SJSA1 (cell line): Measurements from ENCODE around the gene SLC3A2. TPM values are rescaled to one million over a fixed set of nuclear protein-coding genes. Genes with fewer than 3 reads are reported as not detected.
"Not testable (repeated sequence)": the region's sequence is repeated elsewhere in the genome, so short reads cannot be mapped to it uniquely, and the experiment has no call there.

Experiments
- DNase-seq, 2 experiments: peaks; one replicate each; pipeline ENCODE4 v3.0.0-alpha.2; 2015 to 2020; ENCODE audit warnings: low spot score in 2 of 2, low read depth in 1 of 2
- H3K27ac ChIP-seq: fragments of 250-450 bp; sonication (Bioruptor Pico); 2 replicates; pipeline ENCODE4 v1.5.1; 2020; ENCODE audit warnings: mild to moderate bottlenecking, moderate library complexity
- H3K27me3 ChIP-seq: fragments of 250-450 bp; sonication (Bioruptor Pico); replicated peaks from 2 replicates; pipeline ENCODE4 v1.5.1; 2020; ENCODE audit warnings: mild to moderate bottlenecking, moderate library complexity
- H3K36me3 ChIP-seq: fragments of 250-450 bp; sonication (Bioruptor Pico); 2 replicates; pipeline ENCODE4 v1.5.1; 2020; ENCODE audit warnings: mild to moderate bottlenecking
- H3K4me1 ChIP-seq: fragments of 250-450 bp; sonication (Bioruptor Pico); replicated peaks from 2 replicates; pipeline ENCODE4 v1.6.1; 2021; ENCODE audit warnings: mild to moderate bottlenecking
- H3K4me3 ChIP-seq: fragments of 250-450 bp; sonication (Bioruptor Pico); 2 replicates; pipeline ENCODE4 v1.5.1; 2020; ENCODE audit warnings: mild to moderate bottlenecking
- H3K9me3 ChIP-seq: fragments of 250-450 bp; sonication (Bioruptor Pico); replicated peaks from 2 replicates; pipeline ENCODE4 v1.5.1; 2020; ENCODE audit warnings: mild to moderate bottlenecking
- total RNA-seq: library from RNA; depleted of rRNA; stranded (reverse); fragments of >200 nt; shearing (Covaris generic); gene quantifications from 2 replicates; pipeline ENCODE4 v1.2.3, GENCODE V29; 2014; rRNA removed

Gene SLC3A2
- total RNA-seq, 1 experiment from 2014 or later = 452 TPM

DNA sequence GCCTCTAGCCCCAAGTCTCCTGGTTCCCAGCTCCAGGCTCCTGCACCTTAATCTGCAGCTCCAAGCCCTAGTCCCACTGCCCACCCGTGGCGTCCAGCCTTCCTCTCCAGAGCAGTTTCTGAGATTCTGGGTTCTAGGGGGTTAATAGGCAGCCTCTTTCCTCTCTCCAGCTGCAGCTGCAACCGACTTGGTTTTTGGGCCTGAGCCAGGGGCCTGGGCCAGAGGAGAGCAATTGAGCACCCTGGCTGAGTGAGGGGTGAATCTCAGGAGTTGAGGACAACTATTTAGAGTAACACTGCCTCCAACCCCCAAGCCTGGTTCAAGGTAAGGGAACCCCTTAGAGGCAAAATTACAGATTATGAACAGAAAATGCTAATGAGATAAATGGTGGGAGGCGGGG is 49.5 kb downstream of the SLC3A2 start:
- peaks cover 37% of the 10 kb centered on the region for H3K27me3 ChIP-seq
- H3K27ac ChIP-seq = no peak overlapping the region
- no peaks in the 10 kb centered on the region for H3K36me3 ChIP-seq
- H3K4me1 ChIP-seq = no peaks in the 10 kb centered on the region
- no peak overlapping the region for H3K4me3 ChIP-seq
- no peaks in the 10 kb centered on the region for H3K9me3 ChIP-seq
- DNase-seq = no peak

DNA sequence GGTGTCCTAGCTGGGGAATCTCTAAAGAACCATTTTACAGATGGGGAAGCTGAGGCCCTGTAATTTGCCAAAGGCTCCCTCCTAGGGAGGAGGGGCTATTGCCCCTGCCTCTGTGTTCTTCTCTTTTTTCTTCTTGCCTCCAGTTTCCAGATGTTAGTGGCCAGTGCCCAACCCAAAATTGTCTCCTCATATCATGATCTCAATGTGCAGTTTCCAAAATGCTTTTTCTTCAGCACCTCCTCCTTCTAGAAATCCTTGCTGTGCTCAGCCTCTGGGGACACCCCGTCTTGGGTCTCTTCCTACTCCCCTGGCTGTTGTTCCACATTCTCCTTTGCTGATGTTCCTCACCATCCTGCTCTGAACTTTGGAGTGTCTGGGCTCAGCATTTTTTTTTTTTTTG is 50.0 kb downstream of the SLC3A2 start:
- Histone ChIP-seq H3K4me1 (no peaks in the 10 kb centered on the region), H3K27me3 (peaks cover 34% of the 10 kb centered on the region), H3K27ac (no peak overlapping the region), H3K36me3 (no peaks in the 10 kb centered on the region), H3K4me3 (no peak overlapping the region), H3K9me3 (no peaks in the 10 kb centered on the region)
- DNase-seq = no peak

DNA sequence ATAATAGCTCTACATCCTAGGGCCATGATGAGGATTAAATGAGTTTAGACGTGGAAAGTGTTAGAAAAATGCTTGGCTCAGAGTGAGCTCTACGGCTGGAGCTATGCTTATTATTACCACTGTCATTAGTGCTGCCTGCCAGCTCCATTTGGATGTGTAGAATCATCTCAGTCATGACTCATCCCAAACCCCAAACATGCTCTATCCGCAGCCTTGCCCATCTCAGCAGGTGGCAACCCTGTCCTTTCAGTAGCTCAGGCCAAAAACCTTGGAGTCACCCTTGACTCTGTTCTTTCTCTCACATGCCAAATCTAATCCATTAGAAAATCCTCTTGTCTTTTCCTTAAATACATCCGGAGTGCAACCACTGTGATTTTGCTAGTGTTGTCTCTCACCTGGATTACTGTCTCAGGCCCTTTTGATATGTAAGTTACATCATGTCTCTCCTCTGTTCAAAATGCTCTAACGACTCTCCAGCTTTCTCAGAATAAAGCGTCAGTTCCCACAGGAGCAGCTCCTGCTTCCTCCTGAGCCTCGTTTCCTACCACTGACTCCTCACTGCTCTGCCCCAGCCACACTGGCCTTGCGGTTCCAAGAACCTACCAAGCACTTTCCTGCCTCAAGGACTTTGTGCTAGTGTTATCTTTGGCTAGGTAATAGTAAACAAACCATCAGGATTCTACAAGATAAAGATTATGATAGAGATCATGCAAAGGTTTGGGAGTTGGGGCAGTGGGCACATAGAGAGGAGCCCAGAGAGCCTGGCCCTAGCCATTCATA is 51.0 kb downstream of the SLC3A2 start:
- no peaks in the 10 kb centered on the region for H3K4me1 ChIP-seq
- H3K27me3 ChIP-seq = peaks cover 27% of the 10 kb centered on the region
- no peaks in the 10 kb centered on the region for H3K9me3 ChIP-seq
- H3K27ac ChIP-seq = no peak overlapping the region
- H3K36me3 ChIP-seq = no peaks in the 10 kb centered on the region
- no peak for DNase-seq
- H3K4me3 ChIP-seq = no peak overlapping the region

DNA sequence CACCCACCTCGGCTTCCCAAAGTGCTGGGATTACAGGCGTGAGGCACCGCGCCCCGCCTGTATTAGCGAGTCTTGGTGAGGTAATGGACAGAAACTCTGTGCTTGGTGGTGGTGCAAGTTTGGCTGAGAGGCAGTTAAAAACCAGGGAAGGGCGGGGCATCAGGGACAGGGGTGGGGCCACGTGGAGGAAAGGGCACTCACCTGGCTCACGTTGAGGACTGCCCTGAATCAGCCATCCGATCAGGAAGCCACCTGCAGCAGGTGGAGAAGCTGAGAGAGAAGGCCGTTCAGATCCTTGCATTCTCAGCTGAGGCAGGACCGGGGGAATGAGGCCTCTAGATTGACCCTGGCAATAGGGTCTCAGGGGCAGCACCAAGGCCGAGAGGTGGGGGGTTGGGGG is 52.6 kb downstream of the SLC3A2 start:
- H3K9me3 ChIP-seq = no peaks in the 10 kb centered on the region
- H3K27me3 ChIP-seq = peaks cover 11% of the 10 kb centered on the region
- H3K4me1 ChIP-seq = no peaks in the 10 kb centered on the region
- no peak overlapping the region for H3K4me3 ChIP-seq
- H3K27ac ChIP-seq = no peak overlapping the region
- no peak for DNase-seq
- H3K36me3 ChIP-seq = no peaks in the 10 kb centered on the region

DNA sequence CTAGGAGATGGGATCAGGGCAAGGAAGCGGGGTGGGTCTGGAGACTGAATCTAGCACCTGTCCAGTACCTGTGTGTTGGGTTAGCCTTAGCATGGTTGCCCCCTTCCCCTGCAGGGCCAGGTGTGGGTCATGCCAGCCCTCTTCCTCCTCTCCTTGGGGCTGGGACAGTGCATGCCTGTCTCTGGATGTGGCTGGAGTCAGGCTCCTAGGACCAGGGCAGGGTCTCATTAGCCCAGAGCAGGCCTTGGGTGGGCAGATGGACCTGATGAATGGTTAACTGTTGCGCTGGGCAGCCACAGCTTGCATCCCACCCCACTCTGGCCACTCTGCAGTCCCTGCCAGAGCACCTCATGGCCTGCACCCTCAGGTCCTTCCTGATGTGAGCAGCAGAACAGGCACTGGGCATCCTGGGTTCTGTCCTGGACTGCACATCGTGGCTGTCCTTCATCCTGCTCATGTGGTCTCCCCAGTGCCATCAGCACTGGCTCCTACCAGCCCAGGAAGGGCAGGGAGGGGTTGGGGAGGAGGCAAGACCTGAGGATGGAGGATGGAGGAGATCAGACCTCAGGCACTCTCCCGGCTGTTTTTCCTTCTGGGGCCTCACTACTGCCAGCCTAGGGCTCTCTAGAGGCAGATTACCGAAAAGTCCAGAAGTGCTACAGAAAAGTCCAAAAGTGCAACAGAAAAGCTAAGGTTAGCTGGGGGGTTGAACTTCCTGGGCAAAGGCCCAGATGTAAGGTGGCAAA is 53.2 kb downstream of the SLC3A2 start:
- H3K4me1 ChIP-seq = no peaks in the 10 kb centered on the region
- peaks cover 5% of the 10 kb centered on the region; the same call in 1 of the 2 replicates for H3K27me3 ChIP-seq
- no peak for DNase-seq
- H3K9me3 ChIP-seq = no peaks in the 10 kb centered on the region
- H3K36me3 ChIP-seq = no peaks in the 10 kb centered on the region
- no peak overlapping the region for H3K4me3 ChIP-seq
- no peak overlapping the region for H3K27ac ChIP-seq

DNA sequence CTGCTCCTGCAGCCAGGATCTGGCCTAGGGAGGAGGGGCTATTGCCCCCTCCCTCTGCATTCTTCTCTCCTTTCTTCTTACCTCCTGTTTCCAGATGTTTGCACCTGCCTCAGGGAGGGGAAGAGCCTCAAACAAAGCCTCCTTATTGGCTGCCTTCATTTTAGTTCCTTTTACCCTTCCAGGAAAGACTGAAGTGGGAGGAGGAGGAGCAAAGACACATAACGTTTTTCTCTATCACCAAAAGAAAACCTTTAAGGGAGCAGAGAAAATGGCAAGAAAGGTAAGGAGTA is 53.7 kb downstream of the SLC3A2 start:
- Histone ChIP-seq H3K36me3 (no peaks in the 10 kb centered on the region), H3K27ac (no peak overlapping the region), H3K9me3 (no peaks in the 10 kb centered on the region), H3K4me1 (no peaks in the 10 kb centered on the region), H3K4me3 (no peak overlapping the region), H3K27me3 (peaks cover 5% of the 10 kb centered on the region; the same call in 1 of the 2 replicates)
- no peak for DNase-seq

DNA sequence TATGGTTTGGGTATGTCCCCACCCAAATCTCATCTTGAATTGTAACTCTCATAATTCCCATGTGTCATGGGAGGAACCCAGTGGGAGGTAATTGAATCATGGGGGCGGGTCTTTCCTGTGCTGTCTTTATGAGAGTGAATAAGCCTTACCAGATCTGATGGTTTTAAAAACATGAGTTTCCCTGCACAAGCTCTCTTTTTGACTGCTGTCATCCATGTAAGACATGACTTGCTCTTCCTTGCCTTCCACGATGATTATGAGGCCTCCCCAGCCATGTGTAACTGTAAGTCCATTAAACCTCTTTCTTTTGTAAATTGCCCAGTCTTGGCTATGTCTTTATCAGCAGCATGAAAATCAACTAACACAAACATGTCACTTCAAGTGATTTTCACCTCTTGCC is 56.8 kb downstream of the SLC3A2 start:
- not testable (repeated sequence) for H3K27ac ChIP-seq, H3K4me1 ChIP-seq, H3K4me3 ChIP-seq, DNase-seq, H3K36me3 ChIP-seq, H3K9me3 ChIP-seq
- peaks cover 19% of the 10 kb centered on the region; the same call in 1 of the 2 replicates for H3K27me3 ChIP-seq

Other genes with a start within 250 kb of the SLC3A2 start
- gene GANAB, start 234.3 kb upstream of the SLC3A2 start, total RNA-seq = 356 and 500 TPM in 2 replicates
- 26.6 and 26.8 TPM in 2 replicates for gene INTS5, start 227.6 kb upstream of the SLC3A2 start, total RNA-seq
- 103 and 121 TPM in 2 replicates for gene C11orf98, start 215.7 kb upstream of the SLC3A2 start, total RNA-seq
- 9.8 and 15.7 TPM in 2 replicates for gene CSKMT, start 215.6 kb upstream of the SLC3A2 start, total RNA-seq
- gene UQCC3, start 209.2 kb upstream of the SLC3A2 start, total RNA-seq = 14.9 and 30.6 TPM in 2 replicates
- gene LBHD1, start 208.6 kb upstream of the SLC3A2 start, total RNA-seq = 2.1 and 10.1 TPM in 2 replicates
- 162 and 208 TPM in 2 replicates for gene UBXN1, start 201.8 kb upstream of the SLC3A2 start, total RNA-seq
- gene LRRN4CL, start 191.4 kb upstream of the SLC3A2 start, total RNA-seq = 0.55 and 0.85 TPM in 2 replicates
- 51.4 and 138 TPM in 2 replicates for gene BSCL2, start 173.5 kb upstream of the SLC3A2 start, total RNA-seq
- not detected in 2 replicates for gene GNG3, start 173.2 kb upstream of the SLC3A2 start, total RNA-seq
- gene HNRNPUL2, start 153.4 kb upstream of the SLC3A2 start, total RNA-seq = 9.8 and 18.6 TPM in 2 replicates
- gene TTC9C, start 152.4 kb upstream of the SLC3A2 start, total RNA-seq = 47.6 and 51.3 TPM in 2 replicates
- gene ZBTB3, start 126.7 kb upstream of the SLC3A2 start, total RNA-seq = 8.3 and 10.8 TPM in 2 replicates
- 224 and 259 TPM in 2 replicates for gene POLR2G, start 119.3 kb upstream of the SLC3A2 start, total RNA-seq
- 19.7 and 28.9 TPM in 2 replicates for gene TAF6L, start 109.5 kb upstream of the SLC3A2 start, total RNA-seq
- gene TMEM179B, start 93.5 kb upstream of the SLC3A2 start, total RNA-seq = 92.8 and 131 TPM in 2 replicates
- 39.7 and 42.4 TPM in 2 replicates for gene TMEM223, start 88.9 kb upstream of the SLC3A2 start, total RNA-seq
- 33.6 and 33.8 TPM in 2 replicates for gene NXF1, start 75.5 kb upstream of the SLC3A2 start, total RNA-seq
- 45.7 and 45.8 TPM in 2 replicates for gene STX5, start 48.8 kb upstream of the SLC3A2 start, total RNA-seq
- gene TEX54, start 48.1 kb upstream of the SLC3A2 start, total RNA-seq = not detected in 2 replicates
- 97.4 and 102 TPM in 2 replicates for gene WDR74, start 41.3 kb upstream of the SLC3A2 start, total RNA-seq
- gene CHRM1, start 40.5 kb downstream of the SLC3A2 start, total RNA-seq = not detected in 2 replicates
- gene SLC22A6, start 104.1 kb downstream of the SLC3A2 start, total RNA-seq = not detected in 2 replicates
- not detected in 2 replicates for gene SLC22A8, start 134.9 kb downstream of the SLC3A2 start, total RNA-seq